Aorta (tissue), 5 donors: ENCODE measurements around the gene EFNA1. TPM values are rescaled to one million over a fixed set of nuclear protein-coding genes. Genes with fewer than 3 reads are reported as not detected.

Source experiments
- ATAC-seq: fragments of 200-7000 bp; cut with Tn5 transposase; one replicate; pipeline ENCODE4 v1.9.1; 2022; ENCODE audit warnings: moderate library complexity; ENCODE audit not compliant: low FRiP score
- DNase-seq, 2 donors: peaks; one replicate each; pipeline ENCODE4 v3.0.0-alpha.2; 2020
- H3K27ac ChIP-seq, 2 donors: one replicate each; pipeline ENCODE4 v1.5.1; 2013; ENCODE audit warnings: low read length in 2 of 2, mild to moderate bottlenecking in 2 of 2, moderate library complexity in 2 of 2, control low read depth in 1 of 2, inconsistent platforms in 1 of 2, low read depth in 1 of 2
- H3K27me3 ChIP-seq, 2 donors: one replicate each; pipeline ENCODE4 v1.6.1; 2013; ENCODE audit warnings: control low read depth in 1 of 2, low read length in 1 of 2, mild to moderate bottlenecking in 1 of 2, moderate library complexity in 1 of 2; ENCODE audit not compliant: insufficient read depth in 2 of 2, control insufficient read depth in 1 of 2
- H3K36me3 ChIP-seq, 2 donors: one replicate each; pipeline ENCODE4 v1.6.1; 2013; ENCODE audit warnings: control low read depth in 1 of 2, low read length in 1 of 2, mild to moderate bottlenecking in 1 of 2; ENCODE audit not compliant: insufficient read depth in 2 of 2, control insufficient read depth in 1 of 2
- H3K4me1 ChIP-seq, 2 donors: one replicate each; pipeline ENCODE4 v1.6.1; 2013; ENCODE audit warnings: low read length in 2 of 2, control low read depth in 1 of 2, mild to moderate bottlenecking in 1 of 2, moderate library complexity in 1 of 2; ENCODE audit not compliant: insufficient read depth in 2 of 2, control insufficient read depth in 1 of 2
- H3K4me3 ChIP-seq, 2 donors: one replicate each; pipeline ENCODE4 v1.5.1; 2013; ENCODE audit warnings: low read length in 2 of 2, control low read depth in 1 of 2, mild to moderate bottlenecking in 1 of 2
- H3K9me3 ChIP-seq: one replicate; pipeline ENCODE4 v1.6.1; 2013; ENCODE audit warnings: mild to moderate bottlenecking, low read length; ENCODE audit not compliant: control insufficient read depth
- WGBS, 2 donors: extraction: QIAGEN DNeasy Blood & Tissue Kit; methylation state at CpG; one replicate each; pipeline ENCODE4 v1.1.7; 2013; 5-methylcytosine and 5-hydroxymethylcytosine counted together
- intact Hi-C, 2 donors: fragments of 100-400 bp; cut with DNase I; formaldehyde crosslinking; loops; one replicate each; pipeline versions ENCODE4 v1.14.2 to v1.15.0; 2022
- long read RNA-seq, 2 donors: library from polyadenylated mRNA; unstranded; transcript quantifications; one replicate each; pipeline ENCODE4 v2.0.0, GENCODE V29; 2020 to 2021
- polyA plus RNA-seq, 2 donors: library from polyadenylated mRNA; stranded (reverse); fragments of 200-250 nt; gene quantifications; one replicate each; pipeline ENCODE4 v1.2.3, GENCODE V29; 2013
- total RNA-seq, 2 donors: library from RNA; stranded (reverse); fragmentation: NEBNext Ultra II Directional; extraction: Animal tissue kit (Norgen Biotek cat#: 25700); gene quantifications; one replicate each; pipeline ENCODE4 v1.2.1, GENCODE V29; 2021
- donor health status: healthy with polysubstance abuse.
- donor health status: Bipolar disorder and iron deficiency.
- donor health status: DM: no; HTN: no; CAD: no.
- donor health status: DM: no; HTN: no; CAD: no.
- donor health status: DM: yes; HTN: yes; CAD: no.

EFNA1 gene
- 10 to 100 TPM; 18.9 to 49.1 TPM for total RNA-seq
- 10 to 100 TPM in 1 of 2 donors, 1 to 10 TPM in 1; 7.1 to 12.1 TPM for polyA plus RNA-seq
- long read RNA-seq, donor 1, transcript EFNA1-202 (5 exons, 1,926 nt): major isoform, 97 of 121 reads
- long read RNA-seq, donor 1, transcript EFNA1-201 (4 exons, 1,444 nt): minor isoform, 18 of 121 reads
- long read RNA-seq, donor 1, partial matches to known transcripts: 2 of 121 reads
- long read RNA-seq, donor 1, other reads (novel, unspliced or antisense): 1 of 121 reads
- long read RNA-seq, donor 2, transcript EFNA1-202 (5 exons, 1,926 nt): major isoform, 23 of 28 reads
- long read RNA-seq, donor 2, partial matches to known transcripts: 1 of 28 reads
- long read RNA-seq, donor 2, other reads (novel, unspliced or antisense): 3 of 28 reads

GRCh38 chr1:155127105-155127966 lies at the start of gene EFNA1:
Gene EFNA1 (plus strand): TSS chr1:155127876. CDS start chr1:155127978, 102 bp downstream.
- Histone ChIP-seq H3K4me1 (no peaks in the 10 kb centered on the region), H3K27ac (no peak within 1 kb of the TSS), H3K9me3 (no peaks in the 10 kb centered on the region), H3K27me3 (no peaks in the 10 kb centered on the region), H3K36me3 (no peaks in the 10 kb centered on the region), H3K4me3 (peak within 1 kb of the TSS; percentile 1 to 18)
- ATAC-seq (peak; percentile 72), DNase-seq (peak; percentile 71 to 88)
- WGBS, 2 donors: 0% methylated on average over 50 to 76 of the region's 76 CpGs
- intact Hi-C loops: loop anchor here (5.0 kb wide), 1 partner anchor 35 kb away; no protein-coding TSS in a partner anchor

GRCh38 chr1:155078469-155079209 lies 49.0 kb upstream of the EFNA1 start, which contains the start of gene EFNA3:
Gene EFNA3 (plus strand): TSS chr1:155078837. CDS start chr1:155078942, 105 bp downstream.
- H3K27ac ChIP-seq: no peak within 1 kb of the TSS
- DNase-seq (peak; percentile 77 to 94), ATAC-seq (peak; percentile 82)
- H3K4me3 ChIP-seq: no peak within 1 kb of the TSS
- H3K36me3 ChIP-seq: no peaks in the 10 kb centered on the region
- H3K27me3 ChIP-seq: no peaks in the 10 kb centered on the region
- intact Hi-C loops: no loop called here
- 1% methylated on average over 29 to 59 of the region's 59 CpGs for WGBS, 2 donors
- no peaks in the 10 kb centered on the region for H3K4me1 ChIP-seq
- H3K9me3 ChIP-seq: no peaks in the 10 kb centered on the region

GRCh38 chr1:155079210-155079486 lies 48.5 kb upstream of the EFNA1 start:
- H3K27ac ChIP-seq: no peak overlapping the region
- no peaks in the 10 kb centered on the region for H3K4me1 ChIP-seq
- H3K9me3 ChIP-seq: no peaks in the 10 kb centered on the region
- H3K36me3 ChIP-seq: no peaks in the 10 kb centered on the region
- intact Hi-C loops: no loop called here
- DNase-seq (no peak), ATAC-seq (no peak)
- 3% methylated on average over 10 of the region's 10 CpGs for WGBS, 2 donors
- H3K4me3 ChIP-seq: no peak overlapping the region
- H3K27me3 ChIP-seq: no peaks in the 10 kb centered on the region

- H3K4me1 ChIP-seq: no peaks in the 10 kb centered on the region
- DNase-seq: peak in 1 of 2 donors; percentile 78
- intact Hi-C loops: loop anchor here in 1 of 2 donors (5.0 kb wide), 2 partner anchors 32 to 597 kb away; no protein-coding TSS in a partner anchor
- no peaks in the 10 kb centered on the region for H3K36me3 ChIP-seq
- WGBS, 2 donors: 0 to 1% methylated on average over 36 to 67 of the region's 67 CpGs
- no peaks in the 10 kb centered on the region for H3K9me3 ChIP-seq
- no peaks in the 10 kb centered on the region for H3K27me3 ChIP-seq
- ATAC-seq: no peak
- H3K27ac ChIP-seq: no peak overlapping the region
- no peak overlapping the region for H3K4me3 ChIP-seq
These were observed 48.0 kb upstream of the EFNA1 start for GRCh38 chr1:155079487-155080311.

GRCh38 chr1:155080312-155081228 lies 47.1 kb upstream of the EFNA1 start:
- Histone ChIP-seq H3K36me3 (no peaks in the 10 kb centered on the region), H3K9me3 (no peaks in the 10 kb centered on the region), H3K27ac (no peak overlapping the region), H3K27me3 (no peaks in the 10 kb centered on the region), H3K4me1 (no peaks in the 10 kb centered on the region), H3K4me3 (no peak overlapping the region)
- DNase-seq (peak in 1 of 2 donors; percentile 77), ATAC-seq (no peak)
- 1 to 2% methylated on average over 41 to 71 of the region's 71 CpGs for WGBS, 2 donors
- intact Hi-C loops: loop anchor here in 1 of 2 donors (5.0 kb wide), 2 partner anchors 33 to 598 kb away; no protein-coding TSS in a partner anchor

GRCh38 chr1:155081472-155082300 lies 46.0 kb upstream of the EFNA1 start:
- H3K27me3 ChIP-seq: no peaks in the 10 kb centered on the region
- ATAC-seq: no peak

More at GRCh38 chr1:155081472-155082300, 46.0 kb upstream of the EFNA1 start:
- intact Hi-C loops: loop anchor here in 1 of 2 donors (5.0 kb wide), 2 partner anchors 34 to 599 kb away; no protein-coding TSS in a partner anchor
- Histone ChIP-seq H3K36me3 (no peaks in the 10 kb centered on the region), H3K4me1 (no peaks in the 10 kb centered on the region), H3K9me3 (no peaks in the 10 kb centered on the region), H3K27ac (no peak overlapping the region), H3K4me3 (no peak overlapping the region)
- 3 to 4% methylated on average over 62 to 68 of the region's 68 CpGs for WGBS, 2 donors
- peak in 1 of 2 donors; percentile 72 for DNase-seq
